SK-N-SH treated with all-trans-retinoic acid at 6 μM for 48 hours (cell line): Measurements from ENCODE around the gene PRKG1.

Experiments used
- ATAC-seq: fragments of 200-7000 bp; cut with Tn5 transposase; 3 replicates; pipeline ENCODE4 v1.9.1; 2020; ENCODE audit warnings: mild to moderate bottlenecking, moderate library complexity
- ARNTL ChIP-seq: fragments of 450-650 bp; formaldehyde crosslinking; IDR thresholded peaks from 2 replicates; pipeline ENCODE4 v1.5.0; 2020; ENCODE audit warnings: low read depth, mild to moderate bottlenecking, moderate library complexity, borderline replicate concordance
- CREB5 ChIP-seq: fragments of 250-450 bp; sonication (Bioruptor Pico); IDR thresholded peaks from 2 replicates; pipeline ENCODE4 v1.5.1; 2020; ENCODE audit warnings: low read depth, mild to moderate bottlenecking, moderate library complexity
- CSDC2 ChIP-seq: fragments of 250-450 bp; sonication (Bioruptor Pico); IDR thresholded peaks from 2 replicates; pipeline ENCODE4 v1.5.0; 2020; ENCODE audit warnings: mild to moderate bottlenecking, moderate library complexity
- ESRRG ChIP-seq: fragments of 250-450 bp; sonication (Bioruptor Pico); IDR thresholded peaks from 2 replicates; pipeline ENCODE4 v1.6.1; 2021; ENCODE audit warnings: mild to moderate bottlenecking
- ISL1 ChIP-seq: fragments of 250-450 bp; sonication (Bioruptor Pico); IDR thresholded peaks from 2 replicates; pipeline ENCODE4 v2.1.2; 2022; ENCODE audit warnings: mild to moderate bottlenecking, moderate library complexity
- OSR1 ChIP-seq: fragments of 250-450 bp; sonication (Bioruptor Pico); IDR thresholded peaks from 2 replicates; pipeline ENCODE4 v1.8.0; 2022; ENCODE audit warnings: moderate library complexity, mild to moderate bottlenecking, inconsistent platforms
- POU6F1 ChIP-seq: fragments of 250-450 bp; sonication (Bioruptor Pico); IDR thresholded peaks from 2 replicates; pipeline ENCODE4 v1.8.0; 2021; ENCODE audit warnings: low read depth, mild to moderate bottlenecking, moderate library complexity, borderline replicate concordance
- PPARA ChIP-seq: fragments of 250-450 bp; sonication (Bioruptor Pico); IDR thresholded peaks from 2 replicates; pipeline ENCODE4 v1.5.0; 2020; ENCODE audit warnings: mild to moderate bottlenecking, borderline replicate concordance
- RARB ChIP-seq: fragments of 250-450 bp; sonication (Bioruptor Pico); IDR thresholded peaks from 2 replicates; pipeline ENCODE4 v1.8.0; 2021; ENCODE audit warnings: mild to moderate bottlenecking, moderate library complexity
- SNAI2 ChIP-seq: fragments of 250-450 bp; sonication (Bioruptor Pico); IDR thresholded peaks from 2 replicates; pipeline ENCODE4 v1.5.0; 2020; ENCODE audit warnings: mild to moderate bottlenecking, moderate library complexity
- TCF4 ChIP-seq: fragments of 250-450 bp; sonication (Bioruptor Pico); IDR thresholded peaks from 2 replicates; pipeline ENCODE4 v1.8.0; 2021; ENCODE audit warnings: mild to moderate bottlenecking, moderate library complexity, borderline replicate concordance
- TOX ChIP-seq: fragments of 250-450 bp; sonication (Bioruptor Pico); IDR thresholded peaks from 2 replicates; pipeline ENCODE4 v1.8.0; 2021; ENCODE audit warnings: mild to moderate bottlenecking, moderate library complexity, borderline replicate concordance
- TSHZ2 ChIP-seq: fragments of 250-450 bp; sonication (Bioruptor Pico); IDR thresholded peaks from 2 replicates; pipeline ENCODE4 v1.5.0; 2020; ENCODE audit warnings: mild to moderate bottlenecking, moderate library complexity
- ZC3H10 ChIP-seq: fragments of 250-450 bp; sonication (Bioruptor Pico); IDR thresholded peaks from 2 replicates; pipeline ENCODE4 v1.5.1; 2021; ENCODE audit warnings: mild to moderate bottlenecking, moderate library complexity
- ZFP3 ChIP-seq: fragments of 250-450 bp; sonication (Bioruptor Pico); IDR thresholded peaks from 2 replicates; pipeline ENCODE4 v1.5.0; 2020; ENCODE audit warnings: mild to moderate bottlenecking, moderate library complexity
- ZFP30 ChIP-seq: fragments of 450-650 bp; formaldehyde crosslinking; IDR thresholded peaks from 2 replicates; pipeline ENCODE4 v1.5.0; 2022; ENCODE audit warnings: mild to moderate bottlenecking, moderate library complexity
- ZNF70 ChIP-seq: fragments of 450-650 bp; formaldehyde crosslinking; IDR thresholded peaks from 2 replicates; pipeline ENCODE4 v1.5.0; 2020; ENCODE audit warnings: mild to moderate bottlenecking, moderate library complexity
- ZNF8 ChIP-seq: fragments of 450-650 bp; formaldehyde crosslinking; IDR thresholded peaks from 2 replicates; pipeline ENCODE4 v1.5.0; 2020; ENCODE audit warnings: mild to moderate bottlenecking, moderate library complexity
- TF ChIP-seq, protein P1 (sequence below): fragments of 250-450 bp; sonication (Bioruptor Pico); IDR thresholded peaks from 2 replicates; pipeline ENCODE4 v1.8.0; 2020; ENCODE audit warnings: mild to moderate bottlenecking, moderate library complexity, borderline replicate concordance

The PRKG1 gene

DNA sequence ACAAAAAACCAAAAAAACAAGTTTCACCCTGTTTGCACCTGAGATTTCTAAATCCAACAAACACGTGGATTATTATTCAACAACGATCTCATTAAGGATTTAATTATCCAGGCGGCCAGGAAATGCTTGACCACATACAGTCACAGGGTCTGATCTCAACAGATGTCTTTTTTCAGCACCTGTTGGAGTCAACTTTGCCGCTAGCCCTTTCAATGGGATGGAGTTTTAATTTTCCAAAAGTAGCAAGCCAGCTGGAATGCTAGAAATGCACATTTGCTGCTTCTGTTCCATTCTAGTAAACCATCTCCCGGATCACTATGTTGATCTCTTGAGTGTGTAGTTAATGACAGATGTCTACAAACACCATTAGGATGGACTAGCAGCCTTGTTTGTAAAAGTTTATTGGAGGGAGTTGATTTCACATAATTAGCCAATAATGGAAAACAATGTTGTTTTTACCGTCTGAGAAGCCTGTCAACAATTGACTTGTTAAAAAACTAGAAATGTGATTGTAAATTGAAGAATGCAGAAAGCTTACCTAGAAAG lies 1175.6 kb downstream of the PRKG1 start (continued):
- TF ChIP-seq CREB5 (no peak), POU6F1 (no peak), ZFP30 (CRISPR knock-in tag) (no peak), ZNF8 (no peak), TSHZ2 (CRISPR knock-in tag) (no peak), CSDC2 (CRISPR knock-in tag) (no peak)

- TF ChIP-seq OSR1 (CRISPR knock-in tag) (no peak), ARNTL (CRISPR knock-in tag) (no peak), PPARA (CRISPR knock-in tag) (no peak), CSDC2 (CRISPR knock-in tag) (no peak), TOX (no peak)
- no peak for ATAC-seq
Observed at GRCh38 chr10:52250510-52250909, 1176.2 kb downstream of the PRKG1 start.

- no peak for TF ChIP-seq TCF4 (CRISPR knock-in tag)
Observed at GRCh38 chr10:52252307-52252706, 1178.0 kb downstream of the PRKG1 start.

GRCh38 chr10:52256832-52257691 lies 1182.8 kb downstream of the PRKG1 start:
- TF ChIP-seq ISL1 (CRISPR knock-in tag): no peak
- TF ChIP-seq ZC3H10 (CRISPR knock-in tag): no peak
- TF ChIP-seq SNAI2: no peak
- TF ChIP-seq ZNF70 (CRISPR knock-in tag): no peak
- TF ChIP-seq, protein P1, sequence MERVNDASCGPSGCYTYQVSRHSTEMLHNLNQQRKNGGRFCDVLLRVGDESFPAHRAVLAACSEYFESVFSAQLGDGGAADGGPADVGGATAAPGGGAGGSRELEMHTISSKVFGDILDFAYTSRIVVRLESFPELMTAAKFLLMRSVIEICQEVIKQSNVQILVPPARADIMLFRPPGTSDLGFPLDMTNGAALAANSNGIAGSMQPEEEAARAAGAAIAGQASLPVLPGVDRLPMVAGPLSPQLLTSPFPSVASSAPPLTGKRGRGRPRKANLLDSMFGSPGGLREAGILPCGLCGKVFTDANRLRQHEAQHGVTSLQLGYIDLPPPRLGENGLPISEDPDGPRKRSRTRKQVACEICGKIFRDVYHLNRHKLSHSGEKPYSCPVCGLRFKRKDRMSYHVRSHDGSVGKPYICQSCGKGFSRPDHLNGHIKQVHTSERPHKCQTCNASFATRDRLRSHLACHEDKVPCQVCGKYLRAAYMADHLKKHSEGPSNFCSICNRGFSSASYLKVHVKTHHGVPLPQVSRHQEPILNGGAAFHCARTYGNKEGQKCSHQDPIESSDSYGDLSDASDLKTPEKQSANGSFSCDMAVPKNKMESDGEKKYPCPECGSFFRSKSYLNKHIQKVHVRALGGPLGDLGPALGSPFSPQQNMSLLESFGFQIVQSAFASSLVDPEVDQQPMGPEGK (CRISPR knock-in tag): no peak
- TF ChIP-seq ESRRG (CRISPR knock-in tag): no peak
- no peak for TF ChIP-seq POU6F1
- no peak for TF ChIP-seq ZFP3 (CRISPR knock-in tag)
- no peak for TF ChIP-seq RARB (CRISPR knock-in tag)
- no peak for TF ChIP-seq CSDC2 (CRISPR knock-in tag)
- no peak for ATAC-seq

More at GRCh38 chr10:52252307-52252706, 1178.0 kb downstream of the PRKG1 start:
- ATAC-seq: no peak
